ENCODE measurements around the gene ORMDL1.

DNA sequence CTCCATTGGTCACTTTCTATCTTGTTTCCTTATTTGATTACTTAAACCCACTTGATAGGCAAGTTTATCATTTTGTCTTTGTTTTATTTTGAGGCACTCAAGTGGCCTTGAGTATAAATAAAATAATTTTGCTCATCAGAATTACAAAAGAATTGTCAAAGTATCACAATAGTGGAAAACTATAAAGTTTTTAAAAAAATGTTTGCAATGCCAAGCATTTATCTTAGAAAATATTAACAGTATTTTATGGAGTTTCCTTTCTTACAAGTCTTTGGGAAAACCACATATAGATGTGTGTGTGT lies 14.8 kb upstream of the ORMDL1 start:
- TF ChIP-seq, protein P1, sequence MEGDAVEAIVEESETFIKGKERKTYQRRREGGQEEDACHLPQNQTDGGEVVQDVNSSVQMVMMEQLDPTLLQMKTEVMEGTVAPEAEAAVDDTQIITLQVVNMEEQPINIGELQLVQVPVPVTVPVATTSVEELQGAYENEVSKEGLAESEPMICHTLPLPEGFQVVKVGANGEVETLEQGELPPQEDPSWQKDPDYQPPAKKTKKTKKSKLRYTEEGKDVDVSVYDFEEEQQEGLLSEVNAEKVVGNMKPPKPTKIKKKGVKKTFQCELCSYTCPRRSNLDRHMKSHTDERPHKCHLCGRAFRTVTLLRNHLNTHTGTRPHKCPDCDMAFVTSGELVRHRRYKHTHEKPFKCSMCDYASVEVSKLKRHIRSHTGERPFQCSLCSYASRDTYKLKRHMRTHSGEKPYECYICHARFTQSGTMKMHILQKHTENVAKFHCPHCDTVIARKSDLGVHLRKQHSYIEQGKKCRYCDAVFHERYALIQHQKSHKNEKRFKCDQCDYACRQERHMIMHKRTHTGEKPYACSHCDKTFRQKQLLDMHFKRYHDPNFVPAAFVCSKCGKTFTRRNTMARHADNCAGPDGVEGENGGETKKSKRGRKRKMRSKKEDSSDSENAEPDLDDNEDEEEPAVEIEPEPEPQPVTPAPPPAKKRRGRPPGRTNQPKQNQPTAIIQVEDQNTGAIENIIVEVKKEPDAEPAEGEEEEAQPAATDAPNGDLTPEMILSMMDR (conservative IDR thresholded peaks at IDR 0.05; ENCODE audit: low read length) = no peak
- TF ChIP-seq EZH2phosphoT487 (IDR thresholded peaks at IDR 0.05; ENCODE audit: borderline replicate concordance) = no peak

Data from Loucy (cell line).